SHP77 (cell line): ENCODE results near the gene CHCHD3.
"Not testable (repeated sequence)": the region's sequence is repeated elsewhere in the genome, so short reads cannot be mapped to it uniquely, and the experiment has no call there.

ENCODE experiments used
- DNase-seq, 2 experiments: peaks; one replicate each; lab custom pipeline; 2025; lab: John Stamatoyannopoulos, UW

CHCHD3 gene

DNA sequence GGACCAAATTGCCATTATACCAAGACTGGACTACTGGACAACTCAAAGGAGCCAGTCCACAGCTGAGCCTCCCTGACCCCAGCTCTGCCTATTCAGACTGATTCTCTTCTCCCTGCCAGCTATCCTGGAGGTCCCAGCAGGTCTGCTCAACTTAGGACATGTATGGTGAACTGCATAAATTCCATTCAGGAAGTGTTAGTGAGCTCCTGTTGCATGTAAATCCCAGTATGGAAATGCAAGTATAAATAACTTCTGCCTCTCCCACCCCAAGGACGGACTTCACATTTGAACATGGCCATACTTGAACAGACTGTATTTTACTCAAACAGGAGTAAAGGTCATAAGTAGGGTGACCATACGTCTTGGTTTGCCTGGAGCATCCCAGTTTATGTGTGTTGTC is 128.4 kb downstream of the CHCHD3 start:
- DNase-seq, result no peak

DNA sequence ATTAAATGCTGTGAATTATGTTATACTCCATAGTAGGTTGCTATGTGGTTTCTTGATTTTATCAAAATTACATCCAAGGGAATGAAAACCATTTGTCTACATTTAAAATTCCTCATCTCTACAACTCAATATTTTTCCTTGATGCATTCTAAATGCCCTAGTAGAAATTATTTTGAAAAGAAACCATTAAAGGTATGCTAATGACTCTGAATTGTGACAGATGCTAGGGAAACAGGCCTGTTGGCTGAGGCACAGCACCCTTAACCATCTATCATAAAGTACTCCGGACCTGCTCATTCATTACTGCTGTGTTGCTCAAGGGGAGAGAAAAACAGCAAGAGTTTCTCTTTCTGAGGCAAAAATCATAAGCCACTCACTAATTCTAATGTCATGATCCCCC is 131.2 kb downstream of the CHCHD3 start:
- DNase-seq, result no peak

DNA sequence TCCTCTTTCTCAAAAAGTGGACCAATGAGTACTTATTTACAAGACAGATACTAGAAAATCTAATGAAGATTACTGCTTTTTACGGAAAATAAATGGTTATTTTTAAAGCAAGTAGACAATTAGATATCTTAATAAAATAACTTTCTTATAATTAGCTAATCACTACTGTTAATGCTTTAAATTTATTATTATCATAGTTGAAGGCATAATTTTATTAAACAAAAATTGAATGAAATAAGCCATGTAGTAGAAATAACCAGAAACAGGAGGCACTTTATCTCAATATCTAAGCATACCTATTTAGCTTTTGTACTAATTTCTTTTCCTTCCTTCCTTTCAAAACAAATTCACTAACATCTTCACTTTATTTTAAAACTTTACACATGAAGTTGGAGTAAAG is 134.9 kb downstream of the CHCHD3 start:
- DNase-seq, result no peak

DNA sequence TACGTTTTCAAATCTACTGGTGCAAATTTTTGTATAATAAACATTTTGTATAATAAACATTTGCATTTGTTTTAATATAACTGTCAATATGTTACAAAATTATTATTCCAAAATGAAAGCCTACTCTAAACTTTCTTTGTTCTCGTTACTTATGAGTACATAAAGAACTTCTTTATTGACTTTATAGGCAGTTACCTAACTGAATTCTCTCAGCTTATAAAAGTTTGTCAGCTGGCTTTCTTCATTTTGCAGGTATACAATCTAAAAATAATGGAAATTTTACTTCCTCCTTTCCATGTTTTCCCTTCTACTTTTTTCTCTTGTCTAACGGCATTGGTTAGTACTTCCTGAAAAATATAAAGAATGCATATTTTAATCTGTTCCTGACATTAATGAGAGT is 137.1 kb downstream of the CHCHD3 start:
- DNase-seq, result no peak

DNA sequence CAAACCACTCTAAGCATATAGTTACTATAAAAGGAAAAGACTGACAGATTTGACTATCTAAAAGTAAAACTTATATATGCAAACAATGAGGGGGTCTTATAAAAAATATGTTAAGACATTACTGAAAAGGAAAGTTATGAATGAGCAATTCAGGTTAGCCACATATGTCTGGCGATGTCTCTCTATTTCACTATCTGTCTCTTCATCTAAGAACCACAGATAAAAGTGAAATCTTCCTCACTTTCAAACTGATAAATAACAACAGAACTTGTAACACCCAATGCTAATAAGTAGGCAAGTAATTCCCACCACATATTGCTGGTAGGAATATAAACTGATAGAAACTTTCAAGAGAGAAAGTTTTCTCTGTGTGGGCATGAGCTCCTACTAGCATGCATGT is 138.2 kb downstream of the CHCHD3 start:
- no peak for DNase-seq

DNA sequence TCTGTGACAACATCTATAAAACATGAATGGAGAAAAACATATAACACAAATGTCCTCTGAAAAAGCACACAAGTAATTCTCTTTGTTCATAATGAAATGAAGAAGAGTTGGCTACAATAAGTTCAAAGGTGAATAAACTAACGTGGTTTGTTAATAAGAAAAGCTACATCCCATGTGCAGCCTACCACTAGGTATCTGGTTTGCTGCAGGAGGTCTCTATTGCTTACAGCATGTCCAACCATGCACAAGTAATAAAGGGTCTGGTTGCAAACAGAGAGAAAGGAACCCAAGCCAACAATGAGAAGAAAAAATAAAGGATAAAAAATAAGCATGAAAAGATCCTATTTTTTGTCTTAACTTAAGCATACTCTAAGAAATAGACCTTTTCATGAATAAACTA is 139.2 kb downstream of the CHCHD3 start:
- DNase-seq, result no peak

DNA sequence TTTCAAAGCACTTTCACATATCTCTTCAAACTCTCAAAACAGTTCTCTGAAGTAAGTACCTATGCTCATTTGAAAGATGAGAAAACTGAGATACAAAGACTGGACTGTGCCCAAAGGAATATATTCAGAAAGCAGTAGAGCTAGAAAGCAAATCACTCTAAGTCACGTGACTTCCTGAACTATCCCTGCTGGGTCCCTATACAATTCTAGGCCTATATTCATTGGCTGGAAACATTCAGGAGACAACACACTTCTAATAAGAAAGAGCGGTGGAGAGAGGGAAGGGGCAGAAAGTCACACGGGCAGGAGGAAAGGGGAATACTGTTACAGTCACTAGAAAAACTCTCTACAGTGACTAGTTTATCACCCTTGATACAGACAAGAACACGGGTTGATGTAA is 140.0 kb downstream of the CHCHD3 start:
- no peak for DNase-seq

DNA sequence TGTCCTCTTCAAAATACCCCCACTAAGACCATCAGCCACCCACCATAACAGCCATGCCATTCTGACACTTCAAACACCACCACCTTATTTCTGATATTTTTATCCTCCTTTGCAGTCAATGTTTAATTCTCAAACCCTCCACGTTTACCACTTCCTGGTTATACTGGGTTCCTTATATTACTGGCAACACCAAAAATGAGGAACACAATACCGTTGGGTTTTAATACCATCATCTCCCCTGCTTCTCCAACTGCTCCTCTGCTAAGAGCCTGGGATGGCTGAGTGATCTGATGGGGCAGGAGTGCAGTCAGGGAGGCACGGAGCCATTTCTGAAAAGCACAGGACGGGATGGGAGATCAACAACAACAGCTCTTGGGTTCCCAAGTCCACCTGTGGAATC is 140.5 kb downstream of the CHCHD3 start:
- no peak for DNase-seq

DNA sequence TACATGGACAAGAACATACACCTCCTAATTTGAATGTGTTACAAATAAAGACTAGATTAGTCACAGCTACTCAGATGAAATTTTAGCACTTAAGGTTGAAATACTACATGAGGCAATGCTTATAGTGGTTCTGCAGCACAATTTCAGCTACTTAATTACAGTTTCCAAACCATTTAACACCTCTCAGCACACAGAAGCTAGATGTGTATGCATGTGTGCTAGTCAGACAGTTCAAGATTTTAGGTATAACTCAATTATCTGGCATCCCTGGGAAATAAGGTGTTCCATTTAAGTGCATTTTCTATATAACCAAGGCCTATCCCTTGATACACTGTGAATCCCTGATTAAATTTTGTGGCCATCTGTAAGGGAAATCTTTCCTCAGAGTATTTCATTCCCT is 141.8 kb downstream of the CHCHD3 start:
- DNase-seq, result no peak

DNA sequence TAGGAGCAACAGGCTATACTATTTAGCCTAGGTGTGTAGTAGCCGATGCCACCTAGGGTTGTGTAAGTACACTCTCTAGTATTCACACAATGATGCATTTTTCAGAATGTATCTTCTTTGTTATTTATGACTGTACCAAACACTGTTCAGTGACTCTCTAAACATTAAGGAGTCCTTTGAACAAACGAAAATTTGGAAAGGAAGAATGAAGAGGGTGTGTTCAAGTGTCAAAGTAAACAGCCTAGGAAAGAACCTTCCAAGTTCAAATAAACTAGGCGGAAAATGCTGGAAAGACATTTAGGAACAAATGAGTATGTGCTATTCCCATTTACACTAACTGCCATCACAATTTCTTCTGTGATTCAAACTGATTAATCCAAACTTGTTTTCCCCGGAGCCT is 142.4 kb downstream of the CHCHD3 start:
- no peak for DNase-seq

DNA sequence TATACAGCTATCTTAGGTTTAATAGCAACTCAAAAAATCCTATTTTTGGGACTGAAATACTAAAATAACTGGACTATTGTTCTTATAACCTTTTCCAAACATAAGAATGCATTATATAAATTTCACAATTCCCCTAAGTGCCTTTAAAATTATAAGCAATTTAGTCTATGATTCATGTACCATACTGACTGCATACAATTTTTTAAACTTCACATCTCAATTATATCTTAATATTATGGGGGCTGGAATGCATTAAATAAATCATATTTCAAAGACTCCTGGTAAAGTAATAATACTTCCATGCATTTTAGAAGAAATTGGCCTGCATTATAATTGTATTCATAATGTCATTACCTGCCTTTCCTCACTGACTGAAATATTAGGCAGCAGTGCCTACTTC is 144.6 kb downstream of the CHCHD3 start:
- no peak for DNase-seq

DNA sequence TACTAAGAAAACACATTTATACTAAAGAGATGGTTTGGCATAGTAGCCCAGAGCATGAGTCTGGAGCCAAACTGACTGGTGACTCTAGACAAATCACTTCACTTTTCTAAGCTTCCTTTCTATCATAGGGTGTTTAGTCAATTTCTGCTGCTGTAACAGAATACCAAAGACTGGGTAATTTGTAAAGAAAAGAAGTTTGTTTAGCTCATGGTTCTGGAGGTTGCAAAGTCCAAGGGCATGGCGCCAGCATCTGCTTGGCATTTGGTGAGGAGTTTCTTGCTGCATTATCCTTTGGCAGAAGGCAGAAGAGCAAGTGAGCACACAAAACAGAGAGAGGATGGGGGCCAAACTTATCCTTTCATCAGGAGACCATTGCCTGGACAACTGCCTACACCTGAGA is 146.3 kb downstream of the CHCHD3 start:
- no peak for DNase-seq

DNA sequence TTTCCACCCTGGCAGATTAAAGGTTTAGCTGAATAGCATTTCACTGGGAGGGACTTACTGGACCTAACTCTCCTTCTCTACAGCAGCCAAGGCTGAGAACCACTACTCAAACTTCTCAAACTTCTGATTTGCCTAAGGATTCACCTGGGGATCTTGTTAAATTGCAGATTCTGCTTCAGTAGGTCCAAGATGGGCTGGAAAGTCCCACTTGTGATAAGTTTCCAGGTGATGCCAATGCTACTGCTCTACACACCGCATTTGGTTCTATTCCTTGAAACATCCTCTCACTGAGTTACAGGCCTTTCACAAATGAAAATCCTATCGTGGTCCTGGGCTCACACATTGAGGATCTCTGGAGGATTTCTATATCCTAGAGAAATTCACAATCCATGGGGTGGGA is 147.9 kb downstream of the CHCHD3 start:
- no peak for DNase-seq

DNA sequence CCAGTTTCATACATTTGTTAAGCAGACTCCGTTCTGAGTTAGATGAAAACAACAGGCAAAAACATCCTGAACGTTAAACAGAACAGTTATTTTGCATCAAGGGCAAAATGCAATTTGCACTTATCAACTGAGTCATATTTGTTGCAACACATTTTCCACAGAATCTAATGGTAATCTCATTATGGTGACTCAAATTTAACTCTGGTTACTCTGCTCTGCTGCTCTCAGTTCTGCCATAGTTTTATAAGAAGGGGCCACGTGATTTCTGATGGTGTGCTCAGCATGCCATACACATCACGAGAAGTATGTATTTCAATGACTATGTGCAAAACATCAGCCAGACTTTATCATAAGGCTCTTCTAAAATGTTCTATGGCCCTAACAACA is 148.8 kb downstream of the CHCHD3 start:
- DNase-seq, result no peak

DNA sequence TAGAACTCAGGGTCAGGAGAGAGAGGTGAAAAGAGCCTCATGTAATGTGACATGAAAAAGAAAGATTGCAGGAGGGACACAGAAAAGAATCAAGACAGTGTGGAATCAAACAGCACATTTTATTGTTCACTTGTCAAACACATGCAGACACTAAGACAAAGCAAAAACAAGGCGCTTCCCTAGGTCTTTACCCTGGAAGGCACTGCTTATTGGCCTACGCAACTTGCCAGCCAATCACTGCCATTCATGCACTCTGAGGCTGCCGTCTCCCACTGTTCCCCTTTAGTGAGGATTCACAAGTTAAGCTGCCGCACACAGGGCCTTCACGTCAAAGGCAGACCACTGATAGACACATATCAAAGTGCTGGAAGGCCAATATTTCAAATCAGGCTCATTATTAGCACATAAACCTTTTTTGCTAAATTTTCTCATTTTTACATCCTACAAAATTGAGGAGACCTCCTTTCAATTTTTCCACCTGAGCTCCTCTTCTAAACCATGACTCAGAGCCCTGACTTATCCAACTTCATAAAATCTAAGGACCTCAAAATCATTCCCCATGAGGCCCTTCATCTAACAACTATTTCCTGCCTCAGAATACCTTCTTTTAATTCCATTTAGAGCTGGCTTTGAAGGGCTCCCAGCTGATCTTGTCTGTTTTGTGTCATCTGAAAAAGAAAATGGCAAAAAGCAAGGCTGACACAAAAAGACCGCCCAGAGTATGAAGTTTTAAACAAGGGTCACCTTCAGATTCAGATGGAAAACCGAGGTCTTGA is 149.4 kb downstream of the CHCHD3 start:
- no peak for DNase-seq

DNA sequence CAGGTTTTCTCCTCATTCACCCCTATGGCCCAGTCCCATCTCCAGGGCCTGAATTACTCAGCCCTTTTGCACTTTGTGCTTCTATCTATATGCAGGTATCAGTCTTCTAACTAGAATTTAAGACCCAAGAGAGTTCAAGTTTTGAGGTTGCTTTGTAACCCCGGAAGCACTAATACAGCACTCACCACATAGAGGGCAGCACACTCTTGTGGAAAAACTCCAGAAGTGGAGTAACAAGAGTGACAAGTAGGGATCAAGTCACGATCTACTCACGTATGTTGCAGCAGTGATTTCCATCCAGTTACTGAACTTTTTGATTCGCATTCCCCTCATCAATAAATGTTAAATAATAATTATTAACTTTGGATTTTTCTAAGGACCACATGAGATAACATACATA is 151.0 kb downstream of the CHCHD3 start:
- DNase-seq, result no peak

DNA sequence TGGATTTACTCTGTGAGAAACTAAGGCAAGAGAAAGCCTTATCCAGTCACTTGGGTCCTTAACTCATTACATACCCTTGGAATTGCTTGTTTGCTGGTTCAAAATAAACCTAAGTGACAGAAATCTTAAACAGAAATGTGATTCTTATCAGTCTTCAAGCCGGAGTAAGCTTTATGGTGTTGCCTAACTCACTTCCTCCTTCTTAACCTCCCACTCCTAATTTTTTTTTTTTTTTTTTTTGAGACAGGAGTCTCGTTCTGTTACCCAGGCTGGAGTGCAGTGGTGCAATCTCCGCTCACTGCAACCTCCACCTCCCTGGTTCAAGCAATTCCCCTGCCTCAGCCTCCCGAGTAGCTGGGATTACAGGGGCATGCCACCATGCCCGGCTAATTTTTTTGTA is 151.9 kb downstream of the CHCHD3 start:
- not testable (repeated sequence) for DNase-seq

DNA sequence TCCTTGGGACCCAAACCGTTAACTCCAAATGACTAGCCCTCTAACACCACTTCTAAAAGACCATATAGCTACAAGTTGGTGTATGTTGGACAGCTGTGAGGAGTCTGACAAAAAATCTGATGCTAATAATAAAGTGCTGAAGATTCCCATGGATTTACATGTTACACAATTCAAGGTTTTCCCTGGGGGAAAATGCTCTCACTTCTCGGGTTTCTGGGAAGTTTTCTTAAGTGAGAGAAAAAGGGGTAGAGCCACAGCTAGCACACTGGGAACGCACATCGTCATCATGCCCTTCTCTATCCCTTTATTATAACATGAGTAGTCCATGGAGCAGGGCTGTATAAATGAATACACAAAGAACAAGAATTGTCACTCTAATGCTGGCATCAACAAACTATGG is 162.1 kb downstream of the CHCHD3 start:
- no peak for DNase-seq

DNA sequence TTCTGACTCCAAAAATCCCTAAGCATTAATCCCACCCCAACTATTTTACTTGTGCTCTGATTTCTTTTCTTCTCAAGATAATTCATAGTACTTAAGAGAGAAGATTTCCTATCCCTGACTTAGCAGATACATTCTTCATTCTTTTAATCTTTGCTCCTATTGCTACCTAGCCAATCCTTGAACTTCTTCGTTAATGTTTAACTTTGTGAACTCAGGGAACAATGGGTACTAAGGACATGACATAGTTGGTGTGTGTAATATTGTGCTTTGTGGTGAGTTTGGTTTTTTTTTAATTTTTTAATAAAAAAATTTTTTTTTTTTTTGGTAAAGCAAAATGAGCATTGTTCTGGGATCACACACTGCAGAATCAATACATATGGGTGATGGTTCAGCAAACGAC is 166.2 kb downstream of the CHCHD3 start:
- no peak for DNase-seq

DNA sequence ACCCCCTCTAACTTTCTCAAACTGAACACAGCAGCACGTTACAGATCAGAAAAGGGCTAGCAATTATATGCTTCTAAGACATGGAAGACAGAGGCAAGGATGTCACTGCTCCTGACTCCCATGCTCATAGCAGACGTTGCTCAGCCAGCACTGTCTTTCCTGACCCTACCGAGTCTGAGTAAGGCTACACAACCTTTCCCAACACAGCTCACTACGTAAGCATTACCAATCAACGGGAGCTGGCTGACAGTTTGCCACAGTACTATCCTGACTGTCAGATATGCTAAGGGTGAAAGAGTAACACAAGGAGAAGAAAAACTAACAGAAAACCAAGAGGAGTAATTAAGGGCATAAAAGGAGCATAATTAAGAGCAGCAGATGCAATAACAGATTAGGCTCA is 171.2 kb downstream of the CHCHD3 start:
- no peak for DNase-seq

DNA sequence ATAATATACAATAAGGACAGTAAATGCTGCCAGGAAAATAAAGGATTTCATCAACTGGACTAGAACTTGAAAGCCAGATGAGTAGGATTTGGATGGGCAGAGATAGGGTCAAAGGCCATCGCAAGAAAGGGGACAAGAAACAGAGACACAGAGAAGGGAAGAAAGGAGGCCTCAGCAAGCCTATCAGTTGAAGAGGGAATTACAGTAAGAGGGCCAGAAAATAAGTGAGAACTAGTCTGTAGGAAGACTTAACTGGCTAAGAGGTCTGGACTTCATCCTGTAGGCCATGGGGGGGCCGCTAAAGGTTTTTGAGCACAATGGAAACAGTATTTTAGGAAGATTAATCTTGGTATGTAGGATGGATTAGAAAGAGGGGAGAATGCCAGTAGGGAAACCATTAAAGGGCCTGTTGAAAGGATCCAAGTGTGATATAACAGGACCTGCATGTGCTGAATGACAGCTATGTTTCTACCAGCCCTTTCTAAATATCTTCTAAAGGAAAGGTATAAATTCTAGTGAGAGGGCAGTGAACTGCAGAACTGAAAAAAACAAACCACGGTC is 174.4 kb downstream of the CHCHD3 start:
- DNase-seq, result no peak

DNA sequence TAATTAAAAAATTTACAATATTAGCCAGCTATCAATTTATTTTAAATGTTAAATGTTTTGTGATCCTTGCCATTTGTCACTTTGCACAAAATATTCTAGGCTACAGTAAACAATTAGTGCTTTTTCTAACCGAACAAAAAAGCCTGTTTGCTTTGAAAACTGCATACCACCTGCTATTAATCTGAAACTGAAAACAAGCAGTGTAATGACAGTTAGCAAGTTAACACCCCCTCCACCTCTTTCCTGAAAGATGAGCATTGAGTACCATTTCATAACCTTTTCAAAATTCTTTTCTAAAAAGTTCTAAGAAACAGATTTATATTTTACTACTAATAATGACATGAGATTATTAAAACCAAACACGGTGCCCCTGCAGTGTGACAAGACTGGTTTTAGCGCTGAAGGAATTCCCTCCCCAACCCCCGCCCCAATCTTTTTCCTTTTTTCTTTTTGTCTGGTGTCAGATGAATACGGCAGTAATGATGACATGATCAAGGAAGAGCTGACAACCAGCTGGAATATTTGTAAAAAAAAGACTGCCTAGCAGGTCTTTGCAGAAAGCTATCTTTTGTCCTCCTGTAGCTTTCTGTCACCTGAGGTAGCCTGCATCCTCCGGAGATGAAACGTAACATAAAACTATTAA is 175.6 kb downstream of the CHCHD3 start:
- DNase-seq, result no peak

DNA sequence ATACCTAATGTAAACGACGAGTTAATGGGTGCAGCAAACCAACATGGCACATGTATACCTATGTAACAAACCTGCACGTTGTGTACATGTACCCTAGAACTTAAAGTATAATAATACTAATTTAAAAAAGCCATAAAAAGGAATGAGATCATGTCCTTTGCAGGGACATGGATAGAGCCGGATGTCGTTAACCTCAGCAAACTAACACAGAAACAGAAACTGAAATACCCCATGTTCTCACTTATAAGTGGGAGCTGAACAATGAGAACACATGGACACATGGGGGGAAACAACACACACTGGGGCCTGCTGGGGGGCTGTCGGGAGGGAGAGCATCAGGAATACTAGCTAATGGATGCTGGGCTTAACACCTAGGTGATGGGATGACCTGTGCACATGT is 176.8 kb downstream of the CHCHD3 start:
- DNase-seq, result not testable (repeated sequence)

DNA sequence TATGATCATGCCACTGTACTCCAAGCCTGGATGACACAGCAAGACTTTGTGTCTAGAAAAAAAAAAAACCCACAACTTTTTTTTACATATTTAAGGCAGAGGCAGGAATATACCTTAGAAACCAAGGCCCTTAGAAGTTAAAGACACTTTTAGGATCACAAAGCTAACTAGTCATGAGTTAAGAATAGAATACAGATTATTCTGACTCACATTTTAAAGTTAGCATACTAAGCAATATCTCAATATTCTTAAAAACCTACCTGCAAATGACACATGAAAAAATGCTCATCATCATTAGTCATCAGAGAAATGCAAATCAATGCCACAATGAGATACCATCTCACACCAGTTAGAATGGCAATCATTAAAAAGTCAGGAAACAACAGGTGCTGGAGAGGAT is 177.7 kb downstream of the CHCHD3 start:
- DNase-seq, result no peak
